SKM-1 (cell line): Measurements from ENCODE around the gene MESP2.

Source experiments
- DNase-seq: peaks from one replicate; lab custom pipeline; 2025; ENCODE audit not compliant: unreplicated experiment; lab: John Stamatoyannopoulos, UW

Gene MESP2

GRCh38 chr15:89812847-89813320 is 36.8 kb downstream of the MESP2 start:
- no peak for DNase-seq

GRCh38 chr15:89813381-89814111 is 37.4 kb downstream of the MESP2 start:
- no peak for DNase-seq

DNA sequence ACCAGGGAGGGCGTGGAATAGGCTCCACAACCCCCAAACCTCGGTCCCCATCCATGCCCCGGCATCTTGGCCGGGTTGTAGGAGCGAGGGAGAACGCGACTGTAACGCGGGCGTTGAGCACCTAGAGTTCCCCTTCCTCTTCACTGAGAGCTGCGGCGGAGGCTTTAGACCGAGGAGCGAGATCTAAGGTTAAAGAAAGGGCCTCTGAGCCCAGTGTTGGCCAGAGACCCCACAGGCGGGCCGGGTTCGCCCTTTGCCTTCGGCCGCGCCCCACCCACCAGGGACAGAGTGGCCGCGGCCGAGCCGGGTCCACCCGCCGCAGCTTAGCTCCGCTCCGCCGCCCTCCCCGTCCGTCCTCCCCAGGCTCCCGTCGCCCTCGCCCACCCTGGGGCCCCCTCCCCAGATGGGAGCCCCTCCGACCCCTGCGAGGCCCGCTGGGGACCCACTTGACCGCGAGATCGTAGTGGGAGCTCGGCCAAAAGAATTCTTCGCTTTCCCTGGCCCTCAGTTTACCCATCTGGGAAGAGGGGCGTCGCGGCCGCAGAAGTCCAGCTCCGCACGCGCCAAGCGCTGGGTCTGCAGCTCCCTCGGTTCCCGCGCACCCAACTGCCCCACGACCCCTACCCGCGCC is 38.1 kb downstream of the MESP2 start:
- DNase-seq = no peak

DNA sequence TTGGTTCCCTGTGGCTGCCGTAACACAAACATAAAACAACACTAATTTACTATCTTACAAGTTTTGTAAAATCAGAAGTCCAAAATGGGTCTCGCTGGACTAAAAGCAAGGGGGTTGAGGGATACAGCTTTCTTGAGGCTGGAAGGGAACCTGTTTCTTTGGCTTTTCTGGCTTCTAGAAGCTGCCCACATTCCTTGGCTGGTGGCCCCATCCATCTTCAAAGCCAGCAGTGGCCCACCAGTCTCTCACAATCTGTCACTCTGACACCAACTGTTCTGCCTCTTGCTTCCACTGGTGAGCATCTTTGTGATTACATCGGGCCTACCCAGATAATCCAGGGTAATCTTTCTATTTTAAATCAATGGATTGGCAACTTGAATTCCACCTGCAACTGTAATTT is 39.6 kb downstream of the MESP2 start:
- no peak for DNase-seq

DNA sequence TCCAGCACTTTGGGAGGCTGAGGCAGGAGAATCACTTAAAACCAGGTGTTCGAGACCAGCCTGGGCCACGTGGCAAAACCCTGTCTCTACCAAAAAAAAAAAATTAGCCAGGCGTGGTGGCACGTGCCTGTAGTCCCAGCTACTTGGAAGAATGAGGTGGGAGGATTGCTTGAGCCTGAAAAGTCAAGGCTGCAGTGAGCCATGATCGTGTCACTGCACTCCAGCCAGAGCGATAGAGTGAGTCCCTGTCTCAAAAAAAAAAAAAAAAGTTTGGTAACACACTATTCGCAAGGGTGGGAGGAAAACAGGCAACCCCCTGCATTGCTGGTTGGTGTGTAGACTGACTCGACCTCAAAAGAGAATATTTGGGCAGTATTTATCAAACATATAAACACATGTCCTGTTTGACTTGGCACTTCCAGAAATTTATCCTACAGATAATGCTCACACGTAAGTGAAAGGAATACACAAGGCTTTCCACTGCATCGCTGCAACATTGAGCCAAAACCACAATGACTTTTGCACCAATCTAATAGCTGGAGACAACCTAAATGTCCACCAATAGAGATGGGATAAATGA is 41.7 kb downstream of the MESP2 start:
- no peak for DNase-seq

GRCh38 chr15:89818287-89818686 is 42.2 kb downstream of the MESP2 start:
- DNase-seq = no peak

GRCh38 chr15:89820666-89821611 is 44.8 kb downstream of the MESP2 start:
- DNase-seq = no peak

DNA sequence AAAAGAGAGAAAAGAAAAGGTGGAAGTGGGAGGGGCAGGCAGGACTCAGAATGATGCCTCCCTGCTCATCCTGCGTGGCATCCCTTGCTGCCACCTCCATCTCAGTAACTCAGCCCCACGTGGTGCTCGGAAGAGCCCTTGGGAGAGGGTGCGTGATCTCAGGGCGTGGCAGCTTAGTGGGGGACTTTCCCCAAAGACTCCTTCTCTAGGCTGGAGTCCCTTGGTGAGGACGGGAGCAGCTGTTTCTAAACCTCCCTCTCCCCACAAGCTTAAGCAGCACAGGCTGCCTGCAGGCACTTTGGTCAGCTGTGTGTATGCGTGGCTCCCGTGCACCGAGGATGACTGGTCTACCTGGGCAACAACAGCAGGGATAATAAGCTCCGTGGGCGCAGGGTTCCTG is 45.9 kb downstream of the MESP2 start:
- no peak for DNase-seq

GRCh38 chr15:89822611-89822950 is 46.4 kb downstream of the MESP2 start:
- DNase-seq = no peak

DNA sequence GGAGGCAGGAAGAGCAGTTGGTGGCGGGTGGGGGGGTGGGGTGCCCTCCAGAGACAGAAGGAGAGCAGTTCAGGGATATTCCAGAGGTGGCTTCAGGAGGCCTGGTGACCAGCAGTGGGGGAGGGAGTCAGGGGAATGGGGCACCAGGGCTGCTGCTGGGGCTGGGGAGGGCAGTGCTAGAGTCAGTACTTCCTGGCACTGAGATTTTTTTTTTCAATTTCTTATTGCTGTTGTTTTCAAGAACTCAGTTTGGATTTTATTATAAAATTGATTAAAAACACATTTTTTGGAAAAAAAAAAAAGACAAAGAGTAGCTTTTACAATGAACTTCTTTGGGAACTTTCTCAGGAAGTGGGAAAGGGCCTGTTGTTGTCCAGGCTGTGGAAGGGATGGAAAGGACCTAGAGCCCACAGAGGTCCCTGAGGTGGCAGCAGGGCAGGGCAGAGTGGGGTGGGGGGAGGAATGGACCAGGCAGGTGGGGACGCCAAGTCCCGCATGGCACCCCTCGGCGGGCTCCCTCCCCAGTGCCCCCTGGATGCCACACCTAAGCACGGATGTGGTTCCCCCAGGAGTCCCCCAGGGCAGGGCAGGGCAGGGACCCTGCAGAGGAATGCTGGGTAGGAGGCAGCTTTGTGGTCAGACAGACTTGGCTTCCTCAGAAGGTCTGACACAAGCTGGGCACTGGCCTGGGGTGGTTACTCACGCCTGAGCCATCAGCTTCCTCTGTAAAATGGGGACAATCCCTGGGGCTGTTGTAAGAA is 47.0 kb downstream of the MESP2 start:
- DNase-seq = no peak

GRCh38 chr15:89823836-89824606 is 47.9 kb downstream of the MESP2 start:
- no peak for DNase-seq

- no peak for DNase-seq
These were observed 48.4 kb downstream of the MESP2 start for GRCh38 chr15:89824607-89824867.

GRCh38 chr15:89825271-89825940 is 49.3 kb downstream of the MESP2 start:
- DNase-seq = peak; percentile 87

DNA sequence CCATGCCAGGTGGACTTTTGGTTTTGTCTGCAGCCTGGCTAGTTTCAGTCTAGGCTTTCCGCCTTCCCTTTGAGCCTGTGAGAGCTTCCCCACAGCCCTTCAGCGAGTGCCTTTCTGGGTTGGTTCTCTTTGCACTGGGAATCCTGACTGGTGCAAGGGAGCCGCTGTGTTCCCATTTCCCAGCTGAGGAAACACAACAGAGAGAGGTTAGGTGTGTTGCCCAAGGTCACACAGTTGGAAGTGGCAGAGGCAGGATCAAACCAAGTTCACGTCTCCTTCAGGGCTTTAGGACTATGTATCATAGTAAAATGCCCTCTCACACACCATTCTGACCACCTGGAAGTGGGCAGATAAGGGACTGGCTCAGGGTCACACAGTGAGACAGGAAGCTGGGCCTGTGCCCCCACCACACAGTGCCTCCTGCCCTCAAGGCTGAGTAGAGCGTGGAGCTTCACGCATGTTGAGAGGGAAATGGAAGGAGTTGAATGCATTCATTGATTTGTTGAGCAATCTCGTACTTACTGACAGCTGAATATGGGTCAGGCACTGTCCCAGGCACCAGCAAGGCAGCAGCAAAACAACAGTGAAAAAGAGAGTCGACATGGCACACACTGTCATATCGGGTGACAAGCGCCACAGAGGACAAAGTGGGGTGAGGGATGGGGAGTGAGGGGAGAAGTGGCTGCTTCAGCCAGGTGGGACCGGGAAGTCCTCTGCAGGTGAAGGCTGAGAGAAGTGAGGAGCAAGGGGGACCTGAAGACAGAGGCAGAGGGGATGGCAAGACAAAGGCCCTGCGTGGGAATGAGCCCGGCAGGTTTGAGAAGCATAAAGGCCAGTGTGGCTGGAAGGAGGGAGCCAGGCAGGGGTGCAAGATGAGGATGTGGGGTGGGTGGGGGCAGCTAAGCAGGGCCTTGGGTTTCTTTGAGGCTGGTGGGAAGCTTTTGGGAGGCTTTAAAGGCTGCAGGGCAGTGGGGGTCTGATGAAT is 50.8 kb downstream of the MESP2 start:
- no peak for DNase-seq

GRCh38 chr15:89827829-89828228 is 51.7 kb downstream of the MESP2 start:
- DNase-seq = no peak
